ENCODE data around the gene RAB27A. TPM values are rescaled to one million over a fixed set of nuclear protein-coding genes. Genes with fewer than 3 reads are reported as not detected.
"Not testable (repeated sequence)": the region's sequence is repeated elsewhere in the genome, so short reads cannot be mapped to it uniquely, and the experiment has no call there.

RAB27A gene
- 0.98 and 3.2 TPM in 2 replicates for total RNA-seq (2014; rRNA removed; shearing (Covaris generic))
- polyA plus RNA-seq (2014; cell fraction: nucleus; rRNA removed) = 2.2 and 7.7 TPM in 2 replicates

GRCh38 chr15:55289746-55290527 is at the start of gene RAB27A:
RAB27A (minus strand) TSS chr15:55289813; CDS start chr15:55234934, 54,879 bp downstream.
- DNase-seq (ENCODE audit: extremely low read depth, low read depth) = peak; percentile 57

DNA sequence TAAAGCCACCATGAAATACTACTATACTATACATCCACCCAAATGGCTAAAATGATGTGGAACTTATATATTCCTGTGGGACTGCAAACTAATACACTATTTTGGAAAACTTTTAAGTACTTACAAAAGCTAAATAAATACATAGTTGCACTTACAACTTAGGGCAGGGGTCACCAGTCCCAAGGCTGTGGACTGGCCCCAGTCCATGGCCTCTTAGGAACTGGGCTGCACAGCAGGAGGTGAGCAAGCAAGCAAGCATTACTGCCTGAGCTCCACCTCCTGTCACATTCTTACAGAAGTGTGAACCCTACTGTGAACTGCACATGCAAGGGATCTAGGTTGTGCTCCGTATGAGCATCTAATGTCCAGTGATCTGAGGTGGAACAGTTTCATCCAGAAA is 47.5 kb upstream of the RAB27A start:
- no peak for DNase-seq (ENCODE audit: extremely low read depth, low read depth)

DNA sequence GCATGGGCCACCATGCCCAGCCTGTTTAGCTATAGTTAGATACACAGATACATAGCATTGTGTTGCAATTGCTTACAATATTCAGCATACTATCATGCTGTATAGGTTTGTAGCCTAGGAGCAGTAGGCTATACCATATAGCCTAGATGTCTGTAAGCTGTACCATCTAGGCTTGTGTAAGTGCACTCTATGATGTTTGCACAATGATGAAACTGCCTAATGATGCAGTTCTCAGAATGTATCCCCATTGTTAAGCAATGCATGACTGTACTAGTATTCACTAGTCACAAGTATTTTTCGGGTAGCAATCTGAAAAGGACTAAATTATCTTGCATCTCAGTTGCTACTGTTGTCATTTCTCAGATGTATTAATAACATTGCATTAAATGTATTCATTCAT is 45.4 kb upstream of the RAB27A start:
- no peak for DNase-seq (ENCODE audit: extremely low read depth, low read depth)

DNA sequence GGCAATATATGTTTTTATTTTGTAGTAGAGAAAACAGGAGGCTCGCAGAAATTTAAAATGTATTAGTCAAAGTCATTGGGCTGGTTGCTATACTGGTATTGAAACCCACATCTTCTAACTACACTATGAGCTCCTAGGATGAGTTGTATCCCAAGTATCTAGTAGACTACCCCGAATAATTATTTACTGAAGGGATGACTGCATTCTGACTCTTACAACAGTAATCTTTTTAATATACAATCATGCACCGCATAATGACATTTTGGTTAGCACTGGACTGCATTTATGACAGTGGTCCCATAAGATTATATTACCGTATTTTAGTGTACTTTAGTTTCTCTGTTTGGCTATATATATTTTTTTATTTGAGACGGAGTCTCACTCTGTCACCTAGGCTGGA is 44.8 kb upstream of the RAB27A start:
- no peak for DNase-seq (ENCODE audit: extremely low read depth, low read depth)

DNA sequence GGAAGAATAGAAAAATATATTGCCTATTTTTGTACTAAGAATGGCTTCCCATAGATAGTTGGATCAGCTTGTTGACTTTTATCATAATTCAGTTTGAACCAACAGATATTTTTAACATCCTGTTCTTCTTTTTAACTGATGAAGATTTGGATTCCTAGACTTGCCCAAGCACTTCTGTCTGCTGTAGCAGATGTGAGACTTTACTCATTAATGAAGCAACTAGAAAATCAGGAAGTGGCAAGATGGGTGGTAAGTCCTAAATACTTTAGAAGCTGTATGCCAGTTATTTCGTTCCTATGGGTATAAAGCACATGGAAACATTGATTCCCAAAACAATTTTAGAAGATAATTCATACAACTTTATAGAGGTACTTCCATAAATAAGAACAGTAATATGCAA is 37.8 kb upstream of the RAB27A start:
- DNase-seq (ENCODE audit: extremely low read depth, low read depth) = no peak

- no peak for DNase-seq (ENCODE audit: extremely low read depth, low read depth)
These were observed 32.9 kb upstream of the RAB27A start for GRCh38 chr15:55322467-55322866.

GRCh38 chr15:55320963-55321362 is 31.4 kb upstream of the RAB27A start:
- DNase-seq (ENCODE audit: extremely low read depth, low read depth) = no peak

DNA sequence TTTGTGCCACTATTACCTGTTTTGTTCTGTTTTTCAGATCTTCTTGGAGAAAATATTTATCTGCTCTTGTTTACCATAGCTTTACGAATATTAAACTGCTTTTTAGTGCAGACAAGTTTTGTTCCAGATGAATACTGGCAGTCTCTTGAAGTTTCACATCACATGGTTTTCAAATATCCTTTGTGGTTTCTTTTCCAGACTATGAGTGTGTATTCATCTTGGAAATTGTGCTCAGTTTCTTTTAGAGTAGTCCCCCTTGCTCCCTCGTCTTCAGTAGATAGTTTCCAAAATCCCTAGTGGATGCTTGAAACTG is 30.6 kb upstream of the RAB27A start:
- no peak for DNase-seq (ENCODE audit: extremely low read depth, low read depth)

- DNase-seq (ENCODE audit: extremely low read depth, low read depth) = no peak
These were observed 30.1 kb upstream of the RAB27A start for GRCh38 chr15:55319537-55320237.

DNA sequence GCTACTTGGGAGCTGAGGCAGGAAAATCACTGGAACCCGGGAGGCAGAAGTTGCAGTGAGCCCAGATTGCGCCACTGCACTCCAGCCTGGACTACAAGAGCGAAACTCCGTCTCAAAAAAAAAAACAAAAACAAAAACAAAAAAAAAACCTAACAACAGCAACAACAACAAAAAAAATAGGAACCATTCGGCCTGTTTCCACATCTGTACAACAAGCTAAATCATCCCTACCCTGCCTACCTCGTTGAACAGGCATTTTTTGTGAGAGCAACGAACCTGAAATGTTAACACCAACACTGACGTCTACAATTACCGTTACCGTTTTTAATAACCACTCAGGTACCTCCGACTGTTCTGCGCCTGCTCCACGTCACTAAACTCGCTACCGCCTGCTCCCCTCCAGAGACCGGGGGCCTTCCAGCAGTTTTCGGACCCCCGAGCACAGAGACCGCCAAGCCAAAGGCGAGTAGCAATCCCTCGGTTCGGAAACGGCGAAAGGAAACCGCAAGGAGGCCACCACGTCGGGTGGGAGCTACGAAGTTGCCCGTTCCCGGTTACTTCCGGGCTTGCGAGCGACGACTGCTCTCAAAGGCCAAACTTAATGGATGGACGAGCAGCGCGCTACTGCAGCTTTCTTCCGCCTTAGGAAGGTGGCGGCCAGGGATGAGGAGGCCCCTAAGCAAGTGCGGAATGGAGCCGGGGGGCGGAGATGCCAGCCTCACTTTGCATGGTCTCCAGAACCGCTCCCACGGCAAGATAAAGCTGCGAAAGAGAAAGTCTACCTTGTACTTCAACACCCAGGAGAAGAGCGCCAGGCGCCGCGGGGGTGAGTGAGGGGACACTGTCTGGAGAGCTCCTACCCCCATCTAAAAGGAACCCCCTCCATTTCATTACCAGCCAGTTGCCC is 29.2 kb upstream of the RAB27A start, which contains the start of the genes PIGB and PIGBOS1:
Gene PIGB (plus strand): TSS at position 635 of the 907 bp plus-strand sequence. CDS start 29 bp downstream, at position 664.
Gene PIGBOS1 (minus strand): TSS at position 536 of the 907 bp plus-strand sequence. CDS start 1,331 bp downstream, outside the sequence.
- peak; percentile 78 for DNase-seq (ENCODE audit: extremely low read depth, low read depth)

DNA sequence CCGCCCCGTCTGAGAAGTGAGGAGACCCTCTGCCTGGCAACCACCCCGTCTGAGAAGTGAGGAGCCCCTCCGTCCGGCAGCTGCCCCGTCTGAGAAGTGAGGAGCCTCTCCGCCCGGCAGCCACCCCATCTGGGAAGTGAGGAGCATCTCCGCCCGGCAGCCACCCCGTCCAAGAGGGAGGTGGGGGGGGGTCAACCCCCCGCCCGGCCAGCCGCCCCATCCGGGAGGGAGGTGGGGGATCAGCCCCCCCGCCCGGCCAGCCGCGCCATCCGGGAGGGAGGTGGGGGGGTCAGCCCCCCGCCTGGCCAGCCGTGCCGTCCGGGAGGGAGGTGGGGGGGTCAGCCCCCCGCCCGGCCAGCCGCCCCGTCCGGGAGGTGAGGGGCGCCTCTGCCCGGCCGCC is 13.2 kb upstream of the RAB27A start:
- not testable (repeated sequence) for DNase-seq (ENCODE audit: extremely low read depth, low read depth)

DNA sequence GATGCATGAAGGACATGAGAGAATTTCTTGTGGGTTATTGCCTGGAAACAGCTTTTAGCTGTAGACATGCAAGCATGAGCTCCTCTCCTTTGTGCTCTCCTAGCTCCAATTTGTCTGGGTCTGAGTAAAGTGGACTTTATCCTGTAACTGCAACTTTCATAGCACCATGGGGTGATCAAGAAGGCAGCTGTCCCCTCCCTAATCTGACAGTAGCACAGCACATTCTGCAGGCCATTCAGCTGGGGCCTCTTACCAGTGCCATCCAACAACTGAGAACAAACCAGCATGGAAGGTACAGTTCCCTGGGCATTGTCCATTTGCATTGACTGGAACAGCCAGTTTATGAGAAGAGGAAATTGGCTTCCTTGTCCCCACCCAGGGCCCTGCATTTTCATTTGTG is 7.7 kb upstream of the RAB27A start:
- DNase-seq (ENCODE audit: extremely low read depth, low read depth) = no peak

- DNase-seq (ENCODE audit: extremely low read depth, low read depth) = peak; percentile 76
These were observed 980 bp upstream of the RAB27A start for GRCh38 chr15:55290528-55291057.

DNA sequence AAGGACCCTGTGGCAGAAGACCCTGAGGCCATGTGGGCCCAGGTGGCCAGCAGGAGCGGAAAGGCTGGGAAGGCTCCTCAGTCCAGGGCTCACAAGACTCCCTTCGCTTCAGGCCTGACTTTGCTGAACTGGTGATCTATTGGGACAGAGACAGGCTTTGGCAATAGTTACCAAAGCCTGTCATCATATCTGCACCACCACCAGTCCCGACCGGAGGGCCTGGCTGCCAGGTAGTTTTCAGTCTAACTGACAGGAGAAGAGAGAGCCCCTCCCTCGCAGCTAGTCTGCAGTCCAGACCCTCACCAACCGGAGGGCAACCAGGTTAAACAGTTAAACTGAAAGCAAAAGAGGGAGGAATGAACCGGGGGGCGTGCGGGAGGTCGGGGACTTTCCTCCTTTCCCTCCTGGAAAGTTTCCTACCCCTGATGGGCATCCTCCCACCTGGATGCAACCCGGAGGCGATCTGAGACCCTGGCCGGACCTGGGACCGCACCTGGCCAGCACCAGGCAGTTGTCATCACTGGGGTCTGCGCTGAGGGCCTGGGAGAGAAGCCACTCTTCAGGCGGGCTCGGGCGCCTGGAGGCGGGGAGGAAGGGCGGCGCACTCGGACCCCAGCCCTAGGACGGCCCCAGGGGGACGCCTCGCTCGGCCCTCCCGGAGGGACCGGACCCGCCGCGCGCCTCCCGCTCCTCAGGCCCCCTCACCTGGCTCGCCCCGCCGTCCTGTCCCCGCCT is 435 bp downstream of the RAB27A start:
- DNase-seq (ENCODE audit: extremely low read depth, low read depth) = no peak

GRCh38 chr15:55288006-55288717 is 1.5 kb downstream of the RAB27A start:
- no peak for DNase-seq (ENCODE audit: extremely low read depth, low read depth)

DNA sequence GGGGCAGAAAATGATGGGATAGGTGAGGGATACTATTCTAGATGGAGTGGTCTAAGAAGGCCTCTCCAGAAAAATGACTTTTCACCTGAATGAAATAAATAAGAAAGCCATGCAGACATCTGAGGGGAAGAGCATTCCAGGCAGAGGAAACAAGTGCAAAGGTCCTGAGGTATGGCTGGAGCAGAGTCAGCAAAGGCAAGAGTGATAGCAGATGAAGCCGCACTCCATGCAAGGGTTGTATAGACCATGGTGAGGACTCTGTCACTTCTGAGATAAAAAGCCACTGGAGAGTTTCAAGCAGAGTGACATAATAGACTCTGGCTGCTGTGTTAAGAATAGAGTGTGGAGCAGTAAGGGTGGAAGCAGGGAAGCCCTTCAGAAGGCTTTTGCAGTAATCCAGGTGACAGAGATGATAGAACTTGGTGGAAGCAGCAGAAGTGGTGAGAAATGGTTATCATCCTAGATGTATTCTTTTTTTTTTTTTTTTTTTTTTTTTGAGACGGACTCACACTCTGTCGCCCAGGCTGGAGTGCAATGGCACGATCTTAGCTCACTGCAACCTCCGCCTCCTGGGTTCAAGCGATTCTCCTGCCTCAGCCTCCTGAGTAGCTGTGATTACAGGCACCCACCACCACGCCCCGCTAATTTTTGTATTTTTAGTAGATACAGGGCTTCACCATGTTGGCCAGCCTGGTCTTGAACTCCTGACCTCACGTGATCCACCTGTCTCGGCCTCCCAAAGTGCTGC is 3.0 kb downstream of the RAB27A start:
- DNase-seq (ENCODE audit: extremely low read depth, low read depth) = not testable (repeated sequence)

DNA sequence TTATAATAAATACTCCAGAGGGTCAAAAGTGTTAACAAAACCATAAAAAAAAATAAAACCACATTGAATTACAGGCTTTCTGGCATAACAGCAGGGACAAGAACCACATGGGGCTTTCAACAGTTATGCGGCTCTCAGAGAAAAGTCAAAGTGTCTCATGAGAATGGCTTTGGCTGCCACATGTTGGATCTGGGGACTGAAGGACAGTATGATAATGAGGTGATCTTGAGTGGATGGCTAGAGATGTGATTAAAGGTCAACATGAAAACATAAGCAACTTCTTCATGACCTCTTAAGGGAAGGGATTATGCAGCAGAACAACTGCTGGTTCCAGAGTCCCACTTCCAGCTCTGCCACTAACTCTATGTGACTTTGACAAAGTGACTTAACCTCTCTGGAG is 5.2 kb downstream of the RAB27A start:
- DNase-seq (ENCODE audit: extremely low read depth, low read depth) = no peak

GRCh38 chr15:55283379-55284147 is 6.0 kb downstream of the RAB27A start:
- DNase-seq (ENCODE audit: extremely low read depth, low read depth) = no peak
